Body of pancreas (tissue), 4 donors: Measurements from ENCODE around the gene INTS15. TPM values are rescaled to one million over a fixed set of nuclear protein-coding genes. Genes with fewer than 3 reads are reported as not detected.

ENCODE experiments used
- ATAC-seq: fragments of 150-250 bp; one replicate; pipeline ENCODE4 v1.9.1; 2016
- DNase-seq, 4 donors: peaks; one replicate each; pipeline ENCODE4 v3.0.0-alpha.2; 2019
- H3K27ac ChIP-seq, 4 donors: fragments of 200-600 bp; sonication (generic); 1 replicate in 3 of 4; 2 replicates in 1 of 4; pipeline versions ENCODE4 v1.5.1 to v1.6.1; 2016 to 2019; ENCODE audit warnings: mild to moderate bottlenecking in 1 of 4, mixed read lengths in 1 of 4, moderate library complexity in 1 of 4
- H3K27me3 ChIP-seq, 2 donors: fragments of 200-600 bp; sonication (generic); one replicate each; pipeline ENCODE4 v1.6.0; 2016; ENCODE audit warnings: mild to moderate bottlenecking in 1 of 2
- H3K36me3 ChIP-seq, 2 donors: fragments of 200-600 bp; sonication (generic); replicated peaks in 1 of 2; 2 replicates each; pipeline ENCODE4 v1.5.1; 2016; ENCODE audit warnings: low read depth in 2 of 2; ENCODE audit not compliant: insufficient read depth in 1 of 2
- H3K4me1 ChIP-seq: fragments of 200-600 bp; sonication (generic); one replicate; pipeline ENCODE4 v1.6.0; 2016
- H3K4me3 ChIP-seq, 2 donors: fragments of 200-600 bp; sonication (generic); 1 replicate in 1 of 2; 2 replicates in 1 of 2; pipeline ENCODE4 v1.5.1; 2016 to 2019
- H3K9me3 ChIP-seq, 3 donors: fragments of 200-600 bp; sonication (generic); 1 replicate in 2 of 3; 2 replicates in 1 of 3; pipeline ENCODE4 v1.5.1; 2016
- CTCF ChIP-seq, 7 experiments: fragments of 450-650 bp in 4 of 7; fragments of 200-600 bp in 3 of 7; sonication (generic) in 3 of 7; IDR thresholded peaks; one replicate each; pipeline ENCODE4 v1.5.1; 2016 to 2019; ENCODE audit warnings: antibody characterized with exemption in 7 of 7
- POLR2A ChIP-seq, 3 donors: fragments of 450-650 bp; IDR thresholded peaks; one replicate each; pipeline ENCODE4 v1.6.1; 2016; ENCODE audit warnings: antibody characterized with exemption in 3 of 3, mild to moderate bottlenecking in 2 of 3
- WGBS, 2 donors: methylation state at CpG; one replicate each; pipeline ENCODE4 v1.1.5; 2017; 5-methylcytosine and 5-hydroxymethylcytosine counted together
- intact Hi-C: fragments of 100-400 bp; cut with DNase I; formaldehyde crosslinking; loops from one replicate; pipeline ENCODE4 v1.15.1; 2023
- total RNA-seq, 2 donors: library from RNA; depleted of rRNA; stranded (reverse); fragments of >200 nt; gene quantifications; one replicate each; pipeline ENCODE4 v1.1.0, GENCODE V29; 2016

Gene INTS15
- total RNA-seq, 2 donors from 2014 or later, result 25.7 to 40.5 TPM

- H3K4me3 ChIP-seq, result no peak overlapping the region
- ATAC-seq, result no peak
- 90 to 92% methylated on average over 20 to 24 of the region's 24 CpGs for WGBS, 2 donors
- H3K27me3 ChIP-seq, result no peaks in the 10 kb centered on the region
- H3K36me3 ChIP-seq, result peaks cover 0 to 6% of the 10 kb centered on the region in 2 donors
- no peak overlapping the region for H3K27ac ChIP-seq
- intact Hi-C loops, result no loop called here
- no peaks in the 10 kb centered on the region for H3K9me3 ChIP-seq
- TF ChIP-seq POLR2A (IDR thresholded peaks at IDR 0.05), result no peak
- DNase-seq, result no peak
- H3K4me1 ChIP-seq, result peaks cover 13% of the 10 kb centered on the region
These were observed 52.5 kb downstream of the INTS15 start for GRCh38 chr7:6642239-6642839.

- no peaks in the 10 kb centered on the region for H3K9me3 ChIP-seq
- H3K4me3 ChIP-seq, result no peak overlapping the region
- ATAC-seq (no peak), DNase-seq (no peak)
- H3K4me1 ChIP-seq, result peaks cover 10% of the 10 kb centered on the region
- intact Hi-C loops, result no loop called here
- H3K27me3 ChIP-seq, result no peaks in the 10 kb centered on the region
- TF ChIP-seq CTCF (IDR thresholded peaks at IDR 0.05) (no peak), POLR2A (IDR thresholded peaks at IDR 0.05) (no peak)
- H3K27ac ChIP-seq, result no peak overlapping the region
- peaks cover 0 to 6% of the 10 kb centered on the region in 2 donors for H3K36me3 ChIP-seq
- 86 to 100% methylated on average over 3 to 20 of the region's 22 CpGs for WGBS, 2 donors
These were observed 53.2 kb downstream of the INTS15 start for GRCh38 chr7:6642861-6643640.

GRCh38 chr7:6643915-6644625 is 54.2 kb downstream of the INTS15 start:
- no peaks in the 10 kb centered on the region for H3K4me1 ChIP-seq
- H3K4me3 ChIP-seq, result no peak overlapping the region
- H3K27ac ChIP-seq, result no peak overlapping the region
- WGBS, 2 donors, result 89 to 96% methylated on average over 14 to 20 of the region's 21 CpGs
- H3K9me3 ChIP-seq, result no peaks in the 10 kb centered on the region
- intact Hi-C loops, result no loop called here
- no peaks in the 10 kb centered on the region for H3K27me3 ChIP-seq
- no peak for DNase-seq
- H3K36me3 ChIP-seq, result peaks cover 0 to 6% of the 10 kb centered on the region in 2 donors
- no peak for TF ChIP-seq POLR2A (IDR thresholded peaks at IDR 0.05)
- no peak for TF ChIP-seq CTCF (IDR thresholded peaks at IDR 0.05)
- ATAC-seq, result no peak

- H3K27ac ChIP-seq, result no peak overlapping the region
- no peak for TF ChIP-seq POLR2A (IDR thresholded peaks at IDR 0.05)
- TF ChIP-seq CTCF (IDR thresholded peaks at IDR 0.05), result no peak
- 94 to 98% methylated on average over 9 to 10 of the region's 10 CpGs for WGBS, 2 donors
- no peaks in the 10 kb centered on the region for H3K4me1 ChIP-seq
- no peak for ATAC-seq
- H3K27me3 ChIP-seq, result no peaks in the 10 kb centered on the region
- H3K9me3 ChIP-seq, result no peaks in the 10 kb centered on the region
- no peak for DNase-seq
- intact Hi-C loops, result no loop called here
- peaks cover 0 to 6% of the 10 kb centered on the region in 2 donors for H3K36me3 ChIP-seq
- H3K4me3 ChIP-seq, result no peak overlapping the region
These were observed 54.9 kb downstream of the INTS15 start for GRCh38 chr7:6644728-6645127.

GRCh38 chr7:6646465-6646864 is 56.6 kb downstream of the INTS15 start:
- 88 to 90% methylated on average over 4 to 8 of the region's 8 CpGs for WGBS, 2 donors
- H3K27ac ChIP-seq, result no peak overlapping the region
- H3K4me3 ChIP-seq, result no peak overlapping the region
- no peaks in the 10 kb centered on the region for H3K27me3 ChIP-seq
- intact Hi-C loops, result no loop called here
- TF ChIP-seq POLR2A (IDR thresholded peaks at IDR 0.05) (no peak), CTCF (IDR thresholded peaks at IDR 0.05) (no peak)
- DNase-seq (no peak), ATAC-seq (no peak)
- peaks cover 0 to 6% of the 10 kb centered on the region in 2 donors for H3K36me3 ChIP-seq
- H3K9me3 ChIP-seq, result no peaks in the 10 kb centered on the region
- no peaks in the 10 kb centered on the region for H3K4me1 ChIP-seq
